GM21360 (cell line): Measurements from ENCODE around the gene ZP1.

Experiments used
- ATAC-seq: cut with Tn5 transposase; IDR thresholded peaks from one replicate; pipeline ENCODE4 v1.9.1; 2021; ENCODE audit warnings: mild to moderate bottlenecking, moderate library complexity; ENCODE audit not compliant: unreplicated experiment

The ZP1 gene

DNA sequence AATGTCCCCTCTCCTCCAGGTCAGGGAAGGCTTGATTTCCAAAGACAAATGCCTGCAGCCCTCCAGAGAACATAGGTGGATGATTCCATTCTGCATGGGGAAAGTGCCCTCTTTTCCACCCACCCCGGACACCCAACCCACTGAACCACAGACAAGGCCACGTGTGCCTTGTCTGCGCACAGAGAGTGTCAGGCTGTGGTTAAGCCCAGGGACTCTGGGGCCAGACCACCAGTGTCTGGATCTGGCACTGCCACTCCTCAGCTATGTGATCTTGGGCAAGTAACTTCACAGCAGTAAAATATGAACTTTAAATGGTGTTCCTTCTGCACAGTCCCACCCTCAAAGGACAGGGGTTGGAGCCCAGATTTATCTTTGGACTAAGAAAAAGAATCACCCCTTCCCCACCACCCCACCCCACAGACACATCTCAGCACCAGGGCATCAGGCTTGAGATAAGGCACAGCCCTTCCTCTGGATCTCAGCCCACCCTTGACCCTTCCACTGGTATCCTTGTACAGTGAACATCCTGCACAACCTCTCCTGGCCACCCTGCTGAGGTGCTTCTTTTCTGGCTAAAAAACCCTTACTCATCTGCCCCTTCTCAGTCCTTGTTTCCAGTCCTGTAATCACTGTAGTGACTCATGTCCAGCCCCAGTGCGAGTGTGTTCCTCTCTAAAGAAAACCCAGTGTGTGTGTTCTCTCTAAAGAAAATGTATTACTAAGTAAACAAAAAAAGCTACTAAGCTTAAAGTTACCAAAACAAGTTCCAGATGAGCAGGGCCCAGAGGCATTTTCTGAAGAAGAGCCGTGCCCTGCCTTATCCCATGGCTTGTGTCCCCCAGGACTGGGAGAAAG, 9.7 kb upstream of the ZP1 start:
- no peak for ATAC-seq

DNA sequence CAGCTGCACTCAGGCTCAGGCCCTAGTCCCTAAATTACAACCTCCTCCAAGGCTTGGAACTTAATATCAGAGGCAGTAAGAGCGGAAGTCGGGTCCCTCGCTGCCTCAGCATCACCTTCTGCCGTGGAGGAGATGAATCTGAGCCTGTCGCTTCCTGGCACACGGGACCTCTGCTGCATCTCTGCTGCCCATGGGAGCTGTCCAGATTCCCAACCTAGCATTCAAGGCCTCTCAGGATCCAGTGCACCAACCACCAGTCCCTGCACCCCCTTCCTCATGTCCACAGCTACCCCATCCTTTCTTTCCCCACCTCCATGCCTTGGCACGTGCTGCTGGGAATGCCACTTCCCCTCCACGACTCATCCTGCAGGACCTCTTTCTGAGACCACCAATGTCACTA, 9.1 kb upstream of the ZP1 start:
- no peak for ATAC-seq

DNA sequence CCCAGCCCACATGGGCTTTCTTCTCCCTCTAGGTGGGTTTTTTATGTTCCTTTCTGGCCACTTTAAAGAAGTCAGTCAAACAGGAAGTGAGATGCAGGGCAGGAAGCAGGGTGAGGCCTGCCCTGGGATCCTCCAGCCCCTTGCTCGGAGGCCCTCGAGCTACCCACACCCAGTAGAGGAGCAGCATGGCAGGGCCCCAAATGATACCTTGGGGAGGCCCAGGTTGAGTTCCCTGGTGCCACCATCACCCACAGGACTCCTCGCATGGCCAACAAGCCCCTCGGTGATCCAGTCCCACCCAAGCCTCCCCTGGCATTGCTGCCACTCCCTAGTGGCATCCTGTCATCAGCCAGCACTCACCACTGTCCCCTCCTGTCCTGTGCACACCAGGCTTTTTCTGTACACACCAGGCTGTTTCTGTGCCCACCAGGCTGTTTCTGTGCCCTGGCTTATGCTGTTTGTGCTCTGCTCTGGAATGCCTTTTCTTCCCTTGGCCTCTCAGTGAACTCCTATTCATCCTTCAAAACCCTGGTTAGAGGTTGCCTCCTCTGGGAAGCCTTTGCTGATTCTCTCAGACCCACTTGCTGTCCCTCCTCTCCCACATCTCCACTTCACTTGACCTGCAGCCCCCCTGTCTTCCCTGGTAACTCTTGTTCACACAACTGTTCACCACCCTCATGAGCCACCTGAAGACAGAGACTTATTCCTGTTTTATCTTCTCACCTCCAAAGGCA, 8.4 kb upstream of the ZP1 start:
- no peak for ATAC-seq

DNA sequence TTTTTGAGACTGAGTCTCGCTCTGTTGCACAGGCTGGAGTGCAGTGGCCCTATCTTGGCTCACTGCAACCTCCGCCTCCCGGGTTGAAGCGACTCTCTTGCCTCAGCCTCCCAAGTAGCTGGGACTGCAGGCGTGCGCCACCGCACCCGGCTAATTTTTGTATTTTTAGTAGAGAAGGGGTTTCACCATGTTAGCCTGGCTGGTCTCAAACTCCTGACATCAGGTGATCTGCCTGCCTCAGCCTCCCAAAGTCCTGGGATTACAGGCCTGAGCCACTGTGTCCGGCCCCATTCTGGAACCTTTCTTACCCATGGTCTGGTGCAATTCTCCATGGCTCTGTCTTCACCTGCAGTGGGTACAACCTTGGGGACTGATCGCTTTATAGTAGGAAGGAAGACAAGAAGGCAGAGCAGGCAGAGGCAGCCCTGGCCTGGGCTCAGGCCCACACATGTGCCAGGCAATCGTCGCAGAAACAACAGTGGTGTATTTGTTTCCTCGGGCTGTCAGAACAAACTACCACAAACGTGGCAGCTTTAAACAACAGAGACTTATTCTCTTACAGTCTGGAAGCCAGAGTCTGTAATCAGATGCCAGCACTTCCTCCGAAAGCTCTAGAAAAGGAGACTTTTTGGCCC, 7.6 kb upstream of the ZP1 start:
- ATAC-seq = no peak

DNA sequence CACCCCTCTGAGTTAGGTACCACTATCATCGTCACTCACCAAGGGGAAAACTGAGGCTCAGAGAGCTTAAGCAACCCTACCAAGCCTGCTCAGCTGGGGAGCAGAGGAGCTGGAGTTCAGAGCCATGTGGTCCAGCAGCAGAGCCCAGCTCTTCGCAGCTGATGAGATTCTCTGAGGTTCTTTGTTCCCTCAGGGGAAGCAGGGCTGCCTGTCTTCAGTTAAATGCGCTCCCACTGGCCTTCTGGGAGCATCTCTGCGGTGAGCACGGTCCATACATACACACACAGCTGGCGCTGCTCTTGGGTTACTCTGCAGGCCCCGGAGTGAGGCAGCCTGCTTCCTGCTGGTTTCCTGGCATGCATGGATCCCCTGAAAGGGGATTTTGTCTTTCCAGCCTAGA, 6.4 kb upstream of the ZP1 start:
- ATAC-seq = no peak

DNA sequence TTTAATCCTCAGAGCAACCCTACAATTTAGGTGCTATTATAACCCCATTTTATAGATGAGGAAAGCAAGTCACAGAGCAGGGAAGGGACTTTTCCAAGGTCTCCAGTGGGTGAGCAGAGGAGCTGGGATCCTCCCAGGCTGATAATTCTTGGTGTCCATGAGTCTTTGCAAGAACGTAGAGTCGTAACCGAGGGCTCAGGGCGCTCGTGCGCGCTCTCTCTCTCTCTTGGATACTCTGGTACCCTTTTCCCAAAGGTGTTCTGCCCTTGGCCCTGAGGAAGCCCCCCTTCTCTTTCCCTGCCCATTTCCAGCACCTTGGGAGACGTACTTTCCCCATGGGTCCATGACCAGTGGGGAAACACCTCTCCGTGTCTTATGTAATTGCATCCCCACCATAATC, 5.2 kb upstream of the ZP1 start:
- no peak for ATAC-seq

DNA sequence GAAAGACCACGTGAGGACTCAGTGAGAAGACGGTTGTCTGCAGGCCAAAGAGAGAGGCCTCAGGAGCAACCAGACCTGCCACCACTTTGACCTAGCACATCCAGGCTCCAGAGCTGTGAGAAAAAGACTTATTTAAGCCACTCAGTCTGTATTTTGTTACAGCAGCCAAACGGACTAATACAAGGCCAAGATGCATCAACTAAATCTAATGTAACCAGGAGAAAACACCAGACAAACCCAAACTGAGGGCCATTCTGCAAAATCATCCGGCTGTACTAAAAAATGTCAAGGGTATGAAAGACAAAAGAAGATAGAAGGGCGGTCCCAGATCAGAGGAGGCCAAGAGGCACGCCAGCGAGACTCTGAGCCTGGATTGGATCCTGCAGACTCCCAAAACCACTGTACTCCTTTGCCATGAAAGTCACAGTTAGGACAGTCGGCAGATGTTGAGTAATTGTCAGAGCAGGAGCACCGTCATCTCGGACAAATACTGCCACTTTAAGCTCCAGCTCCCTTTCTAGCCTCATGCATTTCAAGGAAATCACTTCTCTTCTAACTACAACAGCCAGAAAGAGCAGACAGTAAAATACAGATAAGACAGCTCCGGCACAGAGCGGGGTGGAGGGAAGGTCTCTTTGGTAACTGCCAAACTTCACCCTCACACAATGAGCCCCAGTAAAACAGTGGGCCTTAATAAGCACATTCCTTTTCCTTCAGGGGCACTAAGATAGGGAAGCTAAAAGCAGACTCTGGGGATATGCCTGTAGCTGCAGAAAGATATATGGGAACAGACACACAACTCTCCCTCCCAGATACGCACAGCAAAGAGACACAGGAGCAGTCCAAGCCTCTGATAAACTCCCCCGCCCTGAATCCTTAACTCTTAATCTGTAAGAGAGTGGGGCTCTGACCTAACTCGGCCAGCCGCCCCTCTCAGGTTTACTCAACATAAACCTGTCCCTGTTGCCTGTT, 3.5 kb upstream of the ZP1 start:
- ATAC-seq = no peak

DNA sequence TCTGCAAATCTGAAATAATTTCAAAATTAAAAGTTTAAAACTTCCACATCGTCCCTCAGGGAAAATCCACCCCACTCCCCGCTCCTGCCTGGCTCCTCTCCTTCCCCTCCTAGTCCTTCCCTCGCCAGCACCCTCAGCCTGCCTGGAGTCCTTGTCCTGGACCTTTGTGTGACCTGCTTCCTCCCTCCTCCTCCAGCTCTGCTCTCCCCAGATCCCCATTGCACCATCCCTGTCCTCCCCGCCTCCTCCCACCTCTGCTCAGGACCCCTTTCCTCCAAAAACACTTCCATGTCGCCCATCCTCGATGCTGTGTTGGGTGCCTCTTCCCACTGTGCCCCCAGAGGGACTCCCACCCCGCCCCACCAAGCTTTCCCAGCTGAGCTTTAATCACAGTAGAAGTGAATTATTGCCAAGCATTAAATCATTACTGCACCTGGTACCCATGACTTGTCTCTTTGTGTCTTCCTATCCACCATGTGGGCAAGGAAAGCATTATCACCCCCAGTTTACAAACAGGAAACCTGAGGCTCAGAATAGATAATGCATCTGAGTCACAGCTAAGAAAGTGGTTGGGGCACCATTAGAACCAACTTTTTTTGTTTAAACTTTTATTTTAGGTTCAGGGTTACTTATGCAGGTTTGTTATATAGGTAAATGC, 2.4 kb upstream of the ZP1 start:
- ATAC-seq = no peak

DNA sequence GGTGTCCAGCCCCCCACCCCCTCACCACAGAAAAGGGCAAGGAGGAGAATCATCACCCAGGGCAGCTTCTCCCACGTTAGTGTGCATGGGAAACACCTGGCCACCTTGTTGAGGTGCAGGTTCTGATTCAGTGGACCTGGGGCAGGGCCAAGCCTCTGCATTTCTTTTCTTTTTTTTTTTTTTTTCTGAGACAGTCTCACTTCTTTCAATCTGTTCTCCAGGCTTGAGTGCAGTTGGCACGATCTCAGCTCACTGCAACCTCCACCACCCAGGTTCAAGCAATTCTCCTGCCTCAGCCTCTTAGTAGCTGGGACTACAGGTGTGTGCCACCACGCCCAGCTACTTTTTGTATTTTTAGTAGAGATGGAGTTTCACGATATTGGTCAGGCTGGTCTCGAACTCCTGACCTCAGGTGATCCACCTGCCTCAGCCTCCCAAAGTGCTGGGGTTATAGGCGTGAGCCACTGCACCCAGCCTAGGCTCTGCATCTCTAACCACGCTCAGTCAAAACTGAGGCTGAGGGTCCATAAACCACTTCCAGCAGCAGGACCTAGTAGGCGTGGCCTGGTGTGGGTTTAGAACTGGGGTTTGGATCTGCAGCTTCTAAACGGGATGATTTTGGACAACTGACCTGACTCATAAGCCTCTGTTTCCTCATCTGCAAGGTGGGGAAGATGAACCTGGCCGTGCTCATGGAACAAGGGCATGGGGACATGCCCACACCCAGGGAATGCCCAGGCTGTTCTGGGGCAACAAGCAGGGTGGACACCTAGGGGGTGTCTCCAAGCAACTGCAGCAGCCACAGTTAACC, 734 bp downstream of the ZP1 start:
- ATAC-seq = no peak

DNA sequence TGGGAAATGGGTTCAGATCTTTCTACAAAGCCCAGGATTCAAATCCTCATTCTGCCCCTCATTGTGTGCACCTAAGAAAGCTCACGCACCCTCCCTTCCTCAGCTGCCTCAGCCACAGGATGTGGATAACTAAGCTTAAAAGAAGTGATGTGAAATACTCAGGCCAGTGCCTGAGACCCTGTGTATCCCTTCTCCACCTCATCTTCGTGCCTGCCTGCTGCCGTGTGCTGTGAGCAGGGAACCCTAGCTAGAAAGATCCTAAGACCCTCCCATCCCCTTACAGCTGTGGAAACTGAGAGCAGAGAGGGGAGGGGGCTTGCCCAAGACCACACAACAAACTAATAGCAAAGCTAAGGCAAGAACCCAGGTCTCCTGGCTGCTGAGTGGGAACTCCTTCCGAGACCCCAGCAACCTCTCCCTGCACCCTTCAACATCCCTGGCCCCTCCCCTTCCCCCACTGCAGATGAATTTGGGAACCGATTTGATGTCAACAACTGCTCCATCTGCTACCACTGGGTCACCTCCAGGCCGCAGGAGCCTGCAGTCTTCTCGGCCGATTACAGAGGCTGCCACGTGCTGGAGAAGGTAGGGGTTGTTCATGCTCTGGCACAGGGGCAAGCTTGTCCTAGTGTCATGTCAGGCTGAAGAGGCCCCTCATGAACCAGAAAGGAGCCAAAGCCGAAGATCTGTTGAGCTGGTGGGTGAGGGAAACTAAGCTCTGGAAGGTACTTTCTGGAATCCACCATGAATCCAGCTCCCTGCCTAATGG, 1.5 kb downstream of the ZP1 start:
- ATAC-seq = no peak

DNA sequence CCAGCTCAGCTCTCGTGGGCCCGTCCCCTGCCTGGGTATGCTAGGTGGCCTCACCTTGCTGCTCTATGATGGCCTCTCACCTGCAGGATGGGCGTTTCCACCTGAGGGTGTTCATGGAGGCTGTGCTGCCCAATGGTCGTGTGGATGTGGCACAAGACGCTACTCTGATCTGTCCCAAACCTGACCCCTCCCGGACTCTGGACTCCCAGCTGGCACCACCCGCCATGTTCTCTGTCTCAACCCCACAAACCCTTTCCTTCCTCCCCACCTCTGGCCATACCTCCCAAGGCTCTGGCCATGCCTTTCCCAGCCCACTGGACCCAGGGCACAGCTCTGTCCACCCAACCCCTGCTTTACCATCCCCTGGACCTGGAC, 2.1 kb downstream of the ZP1 start:
- ATAC-seq = no peak

DNA sequence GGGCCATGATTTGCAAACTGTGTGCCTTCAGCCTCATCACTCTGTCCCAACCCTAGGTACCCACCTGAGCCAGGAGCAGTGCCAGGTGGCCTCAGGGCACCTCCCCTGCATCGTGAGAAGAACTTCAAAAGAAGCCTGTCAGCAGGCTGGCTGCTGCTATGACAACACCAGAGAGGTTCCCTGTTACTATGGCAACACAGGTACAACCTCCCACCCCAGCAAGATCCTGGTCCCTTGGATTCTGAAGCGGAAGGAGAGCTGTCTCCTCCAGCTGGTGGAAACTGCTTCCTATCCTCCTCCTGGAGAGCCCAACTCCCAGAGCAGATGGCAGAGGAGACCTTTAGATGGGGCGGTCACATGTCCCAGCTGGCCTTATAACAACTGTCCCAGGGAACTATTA, 2.9 kb downstream of the ZP1 start:
- no peak for ATAC-seq

DNA sequence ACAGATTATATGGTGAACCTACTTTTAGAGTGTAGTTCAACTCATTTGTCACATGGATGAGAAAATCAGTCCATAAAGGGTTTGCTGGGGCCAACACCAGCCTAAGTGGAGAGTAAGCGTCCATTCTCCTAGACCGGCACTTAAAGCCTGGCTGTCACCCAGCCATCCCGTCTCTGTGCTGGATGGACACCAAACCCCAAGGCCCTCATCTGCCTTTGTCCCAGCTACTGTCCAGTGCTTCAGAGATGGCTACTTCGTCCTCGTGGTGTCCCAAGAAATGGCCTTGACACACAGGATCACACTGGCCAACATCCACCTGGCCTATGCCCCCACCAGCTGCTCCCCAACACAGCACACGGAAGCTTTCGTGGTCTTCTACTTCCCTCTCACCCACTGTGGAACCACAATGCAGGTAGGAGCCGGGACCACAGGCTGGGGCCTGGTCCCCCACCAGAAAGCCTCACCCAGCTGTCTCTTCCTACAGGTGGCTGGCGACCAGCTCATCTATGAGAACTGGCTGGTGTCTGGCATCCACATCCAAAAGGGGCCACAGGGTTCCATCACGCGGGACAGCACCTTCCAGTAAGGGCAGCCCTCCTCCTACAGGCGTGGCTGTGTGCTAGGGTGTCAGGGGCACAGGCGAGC, 3.5 kb downstream of the ZP1 start:
- no peak for ATAC-seq

DNA sequence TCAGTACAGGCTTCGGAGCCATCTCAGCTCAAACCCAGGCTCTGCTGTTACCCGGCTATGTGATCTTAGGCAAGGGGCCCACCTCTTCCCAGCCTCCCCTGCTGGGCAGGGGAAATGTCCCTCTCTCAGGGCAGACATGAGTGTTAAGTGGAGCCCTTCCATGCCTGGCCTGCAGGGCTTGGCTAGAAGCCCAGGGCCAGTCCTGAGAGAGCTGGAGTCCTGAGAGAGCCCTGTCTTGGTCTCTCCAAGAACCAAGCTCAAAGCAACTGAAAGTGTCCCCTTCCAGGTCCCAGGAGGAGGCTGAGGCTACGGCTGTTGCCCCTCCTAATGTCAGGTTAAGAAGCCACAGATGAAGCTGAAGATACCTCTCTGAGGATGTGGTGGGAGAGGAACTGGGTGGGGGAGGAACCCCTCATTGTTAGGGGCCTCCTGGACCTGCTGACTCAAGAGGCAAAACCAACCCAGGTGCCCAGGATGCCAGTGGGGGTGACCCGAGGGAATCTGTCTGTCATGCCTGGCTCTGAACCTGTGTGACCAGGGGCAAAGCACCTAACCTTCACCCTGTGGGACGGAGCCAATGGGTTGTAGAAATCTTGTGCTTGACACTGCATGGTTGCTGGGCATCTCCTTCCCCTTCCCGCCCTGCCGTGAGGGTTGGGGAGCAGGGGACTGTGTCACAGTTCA, 4.2 kb downstream of the ZP1 start:
- ATAC-seq = no peak

DNA sequence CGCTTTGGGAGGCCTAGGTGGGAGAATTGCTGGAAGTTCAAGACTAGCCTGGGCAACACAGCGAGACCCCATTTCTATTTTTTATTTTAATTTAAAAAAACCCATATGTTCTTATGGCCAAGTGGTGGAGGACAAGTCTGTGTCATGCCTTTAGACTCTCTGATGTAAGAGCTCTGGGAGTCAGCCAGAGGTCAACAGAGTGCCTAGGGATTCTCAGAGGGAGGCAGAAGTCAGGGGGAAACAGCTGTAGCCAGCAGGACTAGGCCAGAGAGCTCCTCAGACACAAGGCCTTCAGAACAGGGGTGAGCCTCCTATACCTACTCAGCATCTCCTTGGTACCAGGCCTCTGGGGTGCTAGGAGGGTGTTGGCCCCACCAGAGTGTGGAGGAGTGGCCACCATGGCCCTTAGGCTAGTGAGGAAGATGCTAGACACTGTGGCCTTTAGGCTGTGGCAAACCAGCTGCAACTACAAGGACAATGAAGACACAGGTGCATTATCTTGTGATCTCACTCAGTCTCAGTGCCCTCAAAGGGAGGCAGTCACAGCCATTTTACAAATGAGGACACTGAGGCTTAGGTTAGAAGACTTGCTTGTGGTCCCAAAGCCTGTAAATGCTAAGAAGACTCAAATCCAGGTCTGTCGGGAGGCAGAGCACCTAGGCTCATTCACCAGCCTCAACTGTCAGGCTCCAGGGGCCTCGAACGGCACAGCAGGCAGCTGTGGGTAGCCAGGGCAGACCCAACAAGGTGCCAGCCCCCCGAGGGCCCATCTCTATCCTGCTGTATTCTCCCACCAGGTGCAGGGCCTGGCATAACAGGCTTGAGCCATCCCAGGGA, 5.0 kb downstream of the ZP1 start:
- no peak for ATAC-seq

DNA sequence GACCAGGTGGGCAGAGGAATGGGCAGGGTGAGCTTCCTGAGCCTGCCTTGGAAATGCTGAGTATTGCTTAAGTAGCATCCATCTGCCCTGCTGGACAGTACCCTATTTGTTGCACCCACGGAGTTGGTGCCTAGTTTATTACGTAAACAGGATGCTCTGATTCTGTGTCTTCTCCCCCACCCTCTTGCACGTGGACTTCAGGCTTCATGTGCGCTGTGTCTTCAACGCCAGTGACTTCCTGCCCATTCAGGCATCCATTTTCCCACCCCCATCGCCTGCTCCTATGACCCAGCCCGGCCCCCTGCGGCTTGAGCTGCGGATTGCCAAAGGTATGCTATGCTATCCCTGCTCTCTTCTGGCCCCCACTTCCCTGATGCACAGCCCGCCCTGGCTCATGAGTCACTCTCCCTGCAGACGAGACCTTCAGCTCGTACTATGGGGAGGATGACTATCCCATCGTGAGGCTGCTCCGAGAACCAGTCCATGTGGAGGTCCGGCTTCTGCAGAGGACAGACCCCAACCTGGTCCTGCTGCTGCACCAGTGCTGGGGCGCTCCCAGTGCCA, 5.7 kb downstream of the ZP1 start:
- no peak for ATAC-seq

DNA sequence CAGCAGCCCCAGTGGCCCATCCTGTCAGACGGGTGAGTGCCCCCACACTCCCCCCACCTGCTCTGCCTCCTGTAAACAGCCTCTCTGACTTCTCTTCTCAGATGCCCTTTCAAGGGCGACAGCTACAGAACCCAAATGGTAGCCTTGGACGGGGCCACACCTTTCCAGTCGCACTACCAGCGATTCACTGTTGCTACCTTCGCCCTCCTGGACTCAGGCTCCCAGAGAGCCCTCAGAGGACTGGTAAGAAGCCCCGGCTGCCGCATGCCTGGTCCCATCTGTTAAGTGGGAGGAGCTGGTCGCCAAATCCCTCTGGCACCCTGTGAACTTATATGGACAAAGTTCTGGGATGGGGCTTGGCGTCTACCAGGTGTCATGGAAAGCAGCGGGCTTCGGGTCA, 6.2 kb downstream of the ZP1 start:
- no peak for ATAC-seq
